GM12878 (cell line): ENCODE results near the gene ERP27. TPM values are rescaled to one million over a fixed set of nuclear protein-coding genes. Genes with fewer than 3 reads are reported as not detected.

ENCODE experiments used
- ATAC-seq: fragments of 200-7000 bp; cut with Tn5 transposase; 3 replicates; pipeline ENCODE4 v1.9.1; 2020; ENCODE audit warnings: mild to moderate bottlenecking, moderate library complexity
- BruUV-seq: library from RNA; stranded (reverse); fragments of 400-500 nt; replicated peaks from 2 replicates; lab custom pipeline; 2021; lab: Mats Ljungman, UMichigan
- CTCF ChIA-PET: fragments of 300-600 bp; sonication (Branson Sonifier 250); formaldehyde crosslinking; extraction: SDS; loops from one replicate; lab custom pipeline; 2021; ENCODE audit warnings: inconsistent platforms; lab: Yijun Ruan, JAX
- POLR2A ChIA-PET: fragments of 350-600 bp; formaldehyde crosslinking; extraction: SDS; loops from one replicate; lab custom pipeline; 2021; ENCODE audit warnings: inconsistent platforms; lab: Charles Lee
- RAD21 ChIA-PET: fragments of 300-600 bp; sonication (Branson Sonifier 250); formaldehyde crosslinking; loops from one replicate; lab custom pipeline; 2023; ENCODE audit warnings: antibody characterized with exemption; ENCODE audit not compliant: unreplicated experiment; lab: Charles Lee
- SMC1A ChIA-PET: fragments of 300-600 bp; sonication (Branson Sonifier 250); formaldehyde crosslinking; loops from one replicate; lab custom pipeline; 2023; ENCODE audit not compliant: unreplicated experiment, uncharacterized antibody; lab: Charles Lee
- DNase-seq: peaks from one replicate; pipeline ENCODE4 v3.0.0-alpha.2; 2011; ENCODE audit warnings: low read depth, low spot score
- FAIRE-seq: peaks from 3 replicates; lab custom pipeline; 2011; peaks lifted over from hg19 to GRCh38; lab: Jason Lieb, UNC
- H2AFZ ChIP-seq: 2 replicates; pipeline ENCODE4 v1.6.0; 2011; ENCODE audit warnings: low read depth, low read length, control low read depth; ENCODE audit not compliant: control insufficient read depth
- H3K27ac ChIP-seq: 2 replicates; pipeline ENCODE4 v1.5.1; 2011; ENCODE audit warnings: control low read depth; ENCODE audit not compliant: control insufficient read depth, insufficient read depth
- H3K27me3 ChIP-seq, 2 experiments: replicated peaks in 1 of 2; 2 replicates each; pipeline versions ENCODE4 v1.6.0 to v1.6.1; 2011; ENCODE audit warnings: low read length in 1 of 2; ENCODE audit not compliant: control insufficient read depth in 2 of 2, insufficient read depth in 2 of 2
- H3K36me3 ChIP-seq, 2 experiments: 2 replicates each; pipeline ENCODE4 v1.5.1; 2011; ENCODE audit warnings: low read length in 1 of 2; ENCODE audit not compliant: control insufficient read depth in 2 of 2, insufficient read depth in 2 of 2
- H3K4me1 ChIP-seq: 2 replicates; pipeline ENCODE4 v1.6.1; 2011; ENCODE audit warnings: mild to moderate bottlenecking, low read length, moderate library complexity, mixed read lengths; ENCODE audit not compliant: control insufficient read depth, insufficient read depth
- H3K4me2 ChIP-seq: 2 replicates; pipeline ENCODE4 v1.6.0; 2011; ENCODE audit warnings: control low read depth; ENCODE audit not compliant: control insufficient read depth, insufficient read depth
- H3K4me3 ChIP-seq: fragments of 200-600 bp; sonication (generic); 2 replicates; pipeline ENCODE4 v1.5.1; 2016
- H3K79me2 ChIP-seq: 2 replicates; pipeline ENCODE4 v1.6.0; 2011; ENCODE audit warnings: low read length; ENCODE audit not compliant: control insufficient read depth, insufficient read depth
- H3K9ac ChIP-seq: 2 replicates; pipeline ENCODE4 v1.8.0; 2011; ENCODE audit warnings: low read length, control low read depth, mixed read lengths; ENCODE audit not compliant: control insufficient read depth, insufficient read depth
- H3K9me3 ChIP-seq: replicated peaks from 3 replicates; pipeline ENCODE4 v1.5.1; 2011; ENCODE audit warnings: mild to moderate bottlenecking, low read length; ENCODE audit not compliant: control insufficient read depth, insufficient read depth
- H4K20me1 ChIP-seq: 2 replicates; pipeline ENCODE4 v1.6.0; 2011; ENCODE audit not compliant: control insufficient read depth, insufficient read depth
- ATF3 ChIP-seq: IDR thresholded peaks from 2 replicates; pipeline ENCODE4 v1.6.1; 2011; ENCODE audit warnings: low read depth, mild to moderate bottlenecking, low read length, moderate library complexity, borderline replicate concordance; ENCODE audit errors: extremely low read depth
- CBX5 ChIP-seq: sonication (generic); IDR thresholded peaks from 2 replicates; pipeline ENCODE4 v1.6.1; 2016; ENCODE audit warnings: low read depth, moderate library complexity, mild to moderate bottlenecking, inconsistent platforms
- EED ChIP-seq: sonication (generic); IDR thresholded peaks from 2 replicates; pipeline ENCODE4 v1.6.1; 2016; ENCODE audit warnings: antibody characterized with exemption, low read depth
- LARP7 ChIP-seq: fragments of 450-650 bp; IDR thresholded peaks from 2 replicates; pipeline ENCODE4 v1.6.1; 2017; ENCODE audit warnings: mild to moderate bottlenecking
- MYC ChIP-seq: IDR thresholded peaks from 2 replicates; pipeline ENCODE4 v1.6.1; 2011; ENCODE audit warnings: mild to moderate bottlenecking, low read length, moderate library complexity, inconsistent platforms; ENCODE audit not compliant: insufficient read depth, insufficient replicate concordance, insufficient read length, severe bottlenecking
- PML ChIP-seq: IDR thresholded peaks from 2 replicates; pipeline ENCODE4 v1.6.1; 2012; ENCODE audit warnings: low read length, inconsistent platforms
- POLR2AphosphoS2 ChIP-seq: IDR thresholded peaks from 2 replicates; pipeline ENCODE4 v1.6.1; 2011; ENCODE audit warnings: low read depth, mild to moderate bottlenecking, low read length, improper control_type of control experiment, moderate library complexity
- RAD51 ChIP-seq: fragments of 450-650 bp; IDR thresholded peaks from 2 replicates; pipeline ENCODE4 v1.6.1; 2016; ENCODE audit warnings: moderate library complexity, mild to moderate bottlenecking, inconsistent platforms
- RFX5 ChIP-seq: IDR thresholded peaks from 2 replicates; pipeline ENCODE4 v1.6.1; 2011; ENCODE audit warnings: low read depth, low read length, improper control_type of control experiment
- SIN3A ChIP-seq: IDR thresholded peaks from 2 replicates; pipeline ENCODE4 v1.6.1; 2012; ENCODE audit warnings: low read depth, low read length, improper control_type of control experiment
- SP1 ChIP-seq: IDR thresholded peaks from one replicate; pipeline ENCODE4 v1.6.1; 2011; ENCODE audit warnings: low read depth, low read length
- ZNF384 ChIP-seq: IDR thresholded peaks from 2 replicates; pipeline ENCODE4 v1.6.1; 2012; ENCODE audit warnings: low read depth, mild to moderate bottlenecking, low read length, improper control_type of control experiment, borderline replicate concordance
- WGBS: methylation state at CpG from one replicate; pipeline ENCODE4 v1.1.6; 2016; ENCODE audit warnings: low lambda C conversion rate; ENCODE audit not compliant: insufficient replicate concordance, insufficient coverage; ENCODE audit errors: missing lambda C conversion rate; 5-methylcytosine and 5-hydroxymethylcytosine counted together
- in situ Hi-C: fragments of 300-500 bp; cut with MboI; formaldehyde crosslinking; loops from 9 replicates; pipeline ENCODE4 v1.14.3; 2018; ENCODE audit warnings: mixed read lengths
- intact Hi-C: fragments of 100-400 bp; cut with micrococcal nuclease; formaldehyde crosslinking; loops from one replicate; pipeline ENCODE4 v1.14.2; 2022; ENCODE audit not compliant: unreplicated experiment
- polyA plus RNA-seq, 11 experiments: library from polyadenylated mRNA; depleted of rRNA in 4 of 11; unstranded in 6 of 11; stranded (reverse) in 5 of 11; fragments of >200 nt; fragmentation: Nextera tagmentation in 4 of 11; fragmentation: Illumina TruSeq in 1 of 11; extraction: Ambion mirVana in 4 of 11; extraction: Trizol in 1 of 11; gene quantifications; 1 replicate in 1 of 11; 2 replicates in 10 of 11; pipeline versions ENCODE4 v1.2.1 to v1.2.3, GENCODE V29; 2011 to 2016; ENCODE audit warnings: inconsistent platforms in 2 of 11, missing spikeins in 2 of 11, low read depth in 1 of 11
- total RNA-seq, 4 experiments: library from RNA; depleted of rRNA in 3 of 4; stranded (reverse); fragments of >200 nt in 3 of 4; fragmentation: Illumina TruSeq in 1 of 4; extraction: Trizol in 1 of 4; gene quantifications; 2 replicates each; pipeline versions ENCODE4 v1.2.1 to v1.2.3, GENCODE V29; 2013 to 2021

Gene ERP27
- total and polyA plus RNA-seq, 10 of the 15 experiments (the other 5 are each of a cell fraction or from before 2014, with no cell fraction given): 0.91 to 2.4 (median 1.4) TPM

GRCh38 chr12:14871886-14872285 lies 66.5 kb downstream of the ERP27 start:
- RAD21 ChIA-PET: no interaction called here
- no peaks in the 10 kb centered on the region for H3K27me3 ChIP-seq
- no TSS peak for BruUV-seq
- intact Hi-C loops (no loop called here), in situ Hi-C loops (no loop called here)
- H3K4me1 ChIP-seq: no peaks in the 10 kb centered on the region
- H3K9me3 ChIP-seq: no peaks in the 10 kb centered on the region
- CTCF ChIA-PET: no interaction called here
- no peak overlapping the region for H2AFZ ChIP-seq
- FAIRE-seq: no peak
- H3K9ac ChIP-seq: no peak overlapping the region
- no peaks in the 10 kb centered on the region for H3K79me2 ChIP-seq
- no peak overlapping the region for H3K4me2 ChIP-seq
- H3K36me3 ChIP-seq: no peaks in the 10 kb centered on the region
- SMC1A ChIA-PET: no interaction called here
- ATAC-seq: no peak
- POLR2A ChIA-PET: no interaction called here
- H3K27ac ChIP-seq: no peak overlapping the region
- 5% methylated on average over 1 of the region's 1 CpG for WGBS
- no peaks in the 10 kb centered on the region for H4K20me1 ChIP-seq
- TF ChIP-seq SP1: no peak
- no peak for DNase-seq
- no peak overlapping the region for H3K4me3 ChIP-seq

- intact Hi-C loops: no loop called here
- 52% methylated on average over 1 of the region's 1 CpG for WGBS
- no peak overlapping the region for H3K4me3 ChIP-seq
- no peaks in the 10 kb centered on the region for H3K27me3 ChIP-seq
- no peak overlapping the region for H2AFZ ChIP-seq
- ChIA-PET RAD21 (no interaction called here), CTCF (interaction anchor here (0.7 kb wide), 1 partner anchor 405 kb away, joined by 3 read pairs; no protein-coding TSS in a partner anchor), SMC1A (no interaction called here), POLR2A (no interaction called here)
- no peak overlapping the region for H3K4me2 ChIP-seq
- BruUV-seq: no TSS peak
- DNase-seq: no peak
- no peak for FAIRE-seq
- TF ChIP-seq CBX5: no peak
- TF ChIP-seq MYC: no peak
- no peak for TF ChIP-seq EED
- TF ChIP-seq LARP7: no peak
- no peak for TF ChIP-seq RFX5
- TF ChIP-seq ZNF384: no peak
- no peak for TF ChIP-seq SIN3A
- TF ChIP-seq ATF3: no peak
- no peak for TF ChIP-seq RAD51
- no peak for TF ChIP-seq POLR2AphosphoS2
- no peak for TF ChIP-seq PML
- no peaks in the 10 kb centered on the region for H3K36me3 ChIP-seq
- H3K27ac ChIP-seq: no peak overlapping the region
- H4K20me1 ChIP-seq: no peaks in the 10 kb centered on the region
- no peaks in the 10 kb centered on the region for H3K4me1 ChIP-seq
- in situ Hi-C loops: no loop called here
- no peak for ATAC-seq
- H3K9me3 ChIP-seq: no peaks in the 10 kb centered on the region
- no peak overlapping the region for H3K9ac ChIP-seq
- H3K79me2 ChIP-seq: no peaks in the 10 kb centered on the region
Measured at GRCh38 chr12:14871247-14871646, 67.1 kb downstream of the ERP27 start.
